RPMI8226 (cell line): ENCODE data around the gene ZNRF1.
"Not testable (repeated sequence)": the region's sequence is repeated elsewhere in the genome, so short reads cannot be mapped to it uniquely, and the experiment has no call there.

Experiments used
- DNase-seq: peaks from one replicate; pipeline ENCODE4 v3.0.0-alpha.2; 2015

Gene ZNRF1

DNA sequence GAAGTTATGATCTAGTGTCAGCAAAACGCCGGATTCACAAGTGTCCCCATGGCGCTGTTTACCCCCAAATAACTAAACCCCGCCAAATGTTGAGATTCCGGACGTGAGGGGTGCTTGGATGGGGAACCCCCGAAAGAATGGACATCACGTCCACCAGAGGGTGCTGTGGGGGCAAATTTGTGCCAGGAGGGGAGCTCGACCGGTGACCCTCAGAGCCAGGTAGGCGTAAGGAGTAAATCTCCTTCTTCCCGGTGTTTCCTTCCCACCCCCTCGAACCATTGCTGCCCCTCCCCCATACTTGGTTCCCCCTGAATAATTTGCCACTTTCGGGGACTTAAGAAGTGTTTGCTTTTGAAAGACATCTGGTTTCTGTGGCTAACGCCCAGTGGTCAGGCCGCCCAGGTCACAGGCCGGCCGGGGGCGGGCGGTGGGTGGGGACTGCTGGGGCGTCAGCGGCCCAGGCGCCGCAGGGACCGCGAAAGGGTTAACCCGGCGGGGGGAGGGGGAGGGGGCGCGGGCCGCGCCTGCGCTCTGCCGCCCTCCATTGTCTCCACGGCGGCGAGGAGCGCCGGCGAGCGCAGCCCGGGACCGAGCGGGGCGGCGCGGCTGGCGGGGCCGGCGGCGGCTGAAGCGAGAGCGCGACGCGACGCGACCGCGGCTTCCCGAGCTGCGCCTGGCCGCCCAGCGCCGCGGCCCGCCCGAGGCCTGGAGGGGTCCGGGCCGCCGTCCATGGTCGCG lies at the start of gene ZNRF1:
Gene ZNRF1, plus strand, starts transcription at position 544 of the 738 bp plus-strand sequence. CDS start 648 bp downstream, outside the sequence.
- peak; percentile 88 for DNase-seq

DNA sequence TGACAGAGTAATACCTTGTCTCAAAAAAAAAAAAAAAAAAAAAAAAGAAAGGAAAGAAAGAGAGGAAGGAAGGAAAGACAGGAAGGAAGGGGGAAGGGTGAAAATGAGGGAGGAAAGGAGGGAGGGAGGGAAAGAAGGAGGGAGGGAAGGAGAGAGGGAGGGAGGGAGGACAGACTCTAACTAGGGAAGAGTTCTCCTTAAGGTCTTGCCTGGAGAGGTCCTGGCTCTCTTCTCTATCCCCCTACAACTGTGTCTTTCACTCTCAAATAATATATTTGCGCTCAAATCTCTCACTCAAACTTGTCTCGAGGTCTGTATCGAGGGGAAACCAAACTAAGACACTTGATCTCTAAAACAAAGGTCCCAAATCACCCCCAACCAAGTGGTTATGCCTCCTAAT lies 49.5 kb upstream of the ZNRF1 start:
- DNase-seq = no peak

DNA sequence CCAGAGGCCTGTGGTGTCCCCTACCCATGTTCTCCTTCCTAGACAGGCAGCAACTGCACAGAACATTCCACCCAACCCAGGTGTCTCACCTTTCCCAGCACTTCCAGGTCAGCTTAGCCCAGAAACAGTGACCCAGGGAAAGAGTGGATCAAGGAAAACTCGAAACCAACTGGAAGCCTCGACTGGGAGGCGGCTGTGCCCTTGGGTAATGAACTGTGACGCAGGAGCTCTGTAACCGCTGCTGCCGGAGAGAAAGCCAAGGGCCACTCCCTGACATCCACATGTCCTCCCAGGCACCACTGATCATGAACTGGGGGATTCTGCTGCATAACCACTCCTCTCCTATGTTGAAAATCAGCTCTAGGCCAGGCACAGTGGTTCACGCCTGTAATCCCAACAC lies 48.3 kb upstream of the ZNRF1 start:
- no peak for DNase-seq

DNA sequence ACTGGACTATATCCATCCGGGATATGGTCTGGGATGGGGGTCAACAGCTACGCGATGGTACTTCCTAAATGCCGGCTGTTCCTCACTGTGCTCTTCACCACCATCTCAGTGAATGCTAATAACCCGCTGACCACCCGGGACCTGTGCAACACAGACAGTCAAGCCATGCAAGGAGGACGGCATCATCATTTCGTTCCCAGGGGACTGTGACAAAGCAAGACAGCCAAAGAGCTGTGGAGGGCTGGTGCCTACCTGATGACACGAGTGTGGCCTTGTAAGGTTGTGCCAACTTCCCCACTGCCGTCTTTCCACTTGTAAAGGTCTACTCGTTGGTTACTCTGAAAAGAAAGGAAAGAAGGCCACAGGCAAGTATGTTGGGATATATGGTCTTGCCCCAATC lies 47.6 kb upstream of the ZNRF1 start:
- DNase-seq = no peak

DNA sequence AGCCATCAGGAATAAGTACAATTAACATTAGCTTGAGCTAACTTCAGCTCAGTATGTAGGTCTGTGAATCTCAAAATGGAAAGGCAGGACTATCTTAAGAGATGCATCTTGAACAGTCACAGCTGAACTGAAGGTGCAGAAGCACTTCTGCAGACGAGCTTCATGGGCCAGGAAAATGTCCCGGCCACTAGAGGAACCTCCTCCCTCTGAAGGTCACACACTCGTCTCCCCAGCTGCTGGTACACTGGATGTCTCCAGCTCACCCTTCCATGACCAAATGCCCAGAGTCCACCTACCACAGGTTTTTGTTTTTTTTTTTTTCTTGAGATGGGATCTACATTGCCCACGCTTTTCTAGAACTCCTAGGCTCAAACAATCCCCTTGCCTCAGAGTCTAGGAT lies 47.1 kb upstream of the ZNRF1 start:
- no peak for DNase-seq

DNA sequence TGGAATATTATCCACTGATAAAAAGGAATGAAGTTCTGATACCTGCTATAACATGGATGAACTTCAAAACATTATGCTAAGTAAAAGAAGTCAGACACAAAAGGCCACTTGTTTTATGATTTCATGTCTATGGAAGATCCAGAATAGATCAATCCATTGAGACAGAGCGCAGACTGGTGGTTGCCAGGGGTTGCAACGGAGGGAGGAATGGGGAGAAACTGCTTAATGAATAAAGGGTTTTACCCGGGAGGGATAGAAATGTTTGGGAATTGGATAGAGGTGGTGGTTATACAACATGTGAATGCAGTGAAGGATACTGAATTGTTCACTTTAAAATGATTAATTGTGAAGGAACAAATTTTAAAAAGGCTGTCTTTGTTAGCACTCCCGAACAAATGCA lies 44.1 kb upstream of the ZNRF1 start:
- no peak for DNase-seq

DNA sequence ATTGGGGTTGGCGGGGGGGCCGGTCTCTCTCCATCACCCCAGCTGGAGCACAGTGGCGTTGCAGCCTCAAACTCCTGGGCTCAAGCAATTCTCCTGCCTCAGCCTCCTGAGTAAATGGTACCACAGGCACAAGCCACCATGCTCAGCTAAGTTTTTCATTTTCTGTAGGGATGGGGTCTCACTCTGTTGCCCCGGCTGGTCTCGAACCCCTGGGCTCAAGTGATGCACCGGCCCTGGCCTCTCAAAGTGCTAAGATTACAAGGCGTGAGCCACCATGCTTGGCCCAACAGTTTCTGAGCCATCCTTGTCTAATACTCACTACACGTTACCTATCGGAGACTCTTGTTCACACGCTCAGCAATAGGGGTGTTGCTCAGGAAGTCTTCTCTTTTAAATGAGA lies 25.5 kb upstream of the ZNRF1 start:
- DNase-seq = no peak

DNA sequence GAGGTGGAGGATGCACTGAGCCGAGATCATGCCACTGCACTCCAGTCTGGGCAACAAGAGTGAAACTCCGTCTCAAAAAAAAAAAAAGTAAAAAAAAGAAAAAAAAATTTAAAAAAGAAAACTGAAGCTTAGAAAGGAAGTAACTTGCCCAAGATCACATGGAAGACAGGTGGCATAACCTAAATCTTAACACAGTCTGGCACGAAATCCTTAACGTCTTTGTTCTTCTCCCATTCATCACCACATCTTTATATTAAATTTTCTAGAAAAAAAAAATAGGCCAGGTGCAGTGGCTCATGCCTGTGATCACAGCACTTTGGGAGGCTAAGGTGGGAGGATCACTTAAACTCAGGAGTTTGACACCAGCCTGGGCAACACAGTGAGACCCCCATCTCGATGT lies 23.2 kb upstream of the ZNRF1 start:
- DNase-seq = no peak

DNA sequence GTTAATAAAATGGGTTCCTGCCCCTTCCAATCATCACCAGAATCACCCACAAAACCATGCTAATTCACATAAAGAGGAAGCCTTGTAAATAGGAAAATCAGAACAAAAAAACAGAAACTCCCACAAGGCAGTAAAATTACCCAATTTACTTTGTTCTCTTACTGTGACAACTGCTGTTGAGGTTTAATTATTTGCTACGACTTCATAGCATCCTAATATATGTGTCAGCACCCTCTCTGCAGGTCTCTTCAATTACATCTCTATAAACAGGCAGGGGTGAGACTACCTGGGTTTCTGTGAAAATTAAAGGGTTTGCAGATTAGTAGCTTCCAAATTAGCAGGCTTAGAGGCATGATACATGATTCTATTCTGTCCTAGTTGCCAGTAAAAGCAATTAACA lies 16.6 kb upstream of the ZNRF1 start:
- DNase-seq = no peak

DNA sequence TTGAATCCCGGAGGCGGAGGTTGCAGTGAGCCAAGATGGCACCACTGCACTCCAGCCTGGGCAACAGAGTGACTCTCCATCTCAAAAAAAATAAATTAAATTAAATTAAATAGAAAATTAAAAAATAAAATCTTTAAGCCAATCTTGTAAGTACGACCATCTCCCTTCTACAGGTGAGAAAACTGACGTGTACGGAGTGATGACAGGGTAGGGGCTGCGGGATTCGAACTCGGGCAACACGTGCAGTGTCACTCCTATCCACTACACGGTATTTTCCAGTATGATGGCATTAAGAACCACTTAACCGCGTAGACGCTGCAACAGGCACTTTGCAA lies 14.7 kb upstream of the ZNRF1 start:
- no peak for DNase-seq

DNA sequence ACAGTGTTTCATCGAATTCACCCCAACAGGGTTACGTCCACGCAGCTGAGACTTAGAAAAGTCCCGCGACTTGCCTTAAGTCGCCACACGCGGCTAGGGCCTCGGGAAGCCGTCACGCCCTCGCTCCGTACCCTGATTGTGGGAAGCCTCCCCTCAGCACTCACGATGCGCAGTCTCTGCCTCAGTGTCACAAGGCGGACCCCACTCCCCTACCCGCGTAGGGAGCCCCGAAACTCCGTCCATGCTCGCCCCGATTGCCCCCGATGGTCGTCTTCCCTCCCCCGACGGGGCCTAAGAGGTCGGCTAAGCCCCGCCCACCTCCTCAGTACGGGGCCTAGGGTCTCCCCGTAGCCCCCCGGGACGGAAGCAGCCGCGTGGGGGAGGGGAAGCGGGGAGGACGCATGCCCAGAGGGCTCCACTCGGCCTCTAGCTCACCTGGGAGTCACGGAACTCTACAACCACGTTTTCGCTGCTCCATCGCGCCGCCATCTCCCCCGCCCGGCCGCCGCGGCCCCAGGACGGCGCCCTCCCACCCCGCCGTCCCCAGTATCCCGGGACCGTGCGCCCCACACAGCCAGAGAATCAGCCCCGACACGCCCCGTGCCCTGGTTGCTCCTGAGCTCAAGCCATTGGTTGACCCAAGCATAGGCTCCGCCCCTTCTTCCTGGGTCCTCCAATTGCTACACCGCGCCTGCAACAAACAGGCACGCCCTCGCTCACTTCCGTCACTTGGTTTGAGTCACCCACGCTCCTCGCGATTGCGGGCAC lies 14.1 kb upstream of the ZNRF1 start, which contains the start of gene WDR59:
Gene WDR59, minus strand, starts transcription at position 595 of the 768 bp plus-strand sequence. Its CDS starts 106 bp downstream, at position 489.
- DNase-seq = peak; percentile 100

DNA sequence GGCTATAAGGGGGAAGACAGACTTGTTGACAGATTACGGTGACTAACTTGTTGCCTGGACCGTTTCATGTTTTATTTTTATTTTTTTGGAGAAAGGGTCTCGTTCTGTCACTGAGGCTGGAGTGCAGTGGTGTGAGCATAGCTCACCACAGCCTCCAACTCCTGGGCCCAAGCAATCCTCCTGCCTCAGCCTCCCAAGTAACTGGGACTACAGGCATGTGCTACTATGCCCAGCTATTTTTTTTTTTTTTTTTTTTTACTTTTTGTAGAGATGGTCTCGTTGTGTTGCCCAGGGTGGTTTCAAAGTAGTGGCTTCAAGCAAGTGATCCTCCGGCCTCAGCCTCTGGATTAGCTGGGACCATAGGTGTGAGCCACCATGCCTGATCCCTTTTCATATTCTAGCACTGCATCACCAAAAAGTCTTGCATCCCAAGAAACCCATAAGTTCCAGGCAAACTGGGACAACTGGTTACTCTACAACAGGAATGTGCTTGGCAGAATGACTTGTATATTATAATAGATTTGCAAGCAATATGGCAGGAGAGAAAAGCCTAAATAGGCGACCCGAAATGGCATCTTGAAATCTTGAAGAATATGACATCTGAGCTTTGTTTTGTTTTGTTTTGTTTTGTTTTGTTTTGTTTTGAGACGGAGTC lies 11.7 kb upstream of the ZNRF1 start:
- DNase-seq = no peak

DNA sequence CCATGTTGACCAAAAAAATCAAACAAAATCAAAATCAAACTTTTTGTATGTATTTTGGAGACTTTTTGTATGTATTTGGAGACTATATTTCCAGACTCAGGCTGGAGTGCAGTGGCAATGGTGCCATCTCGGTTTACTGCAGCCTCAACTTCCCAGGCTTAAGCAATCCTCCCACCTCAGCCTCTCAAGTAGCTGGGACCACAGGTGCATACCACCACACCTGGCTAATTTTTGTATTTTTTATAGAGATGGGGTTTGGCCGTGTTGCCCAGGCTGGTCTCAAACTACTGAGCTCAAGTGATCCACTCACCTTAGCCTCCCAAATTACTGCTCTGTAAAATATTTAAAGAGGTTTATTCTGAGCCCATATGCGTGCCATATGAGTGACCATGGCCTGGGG lies 9.0 kb upstream of the ZNRF1 start:
- DNase-seq = not testable (repeated sequence)

DNA sequence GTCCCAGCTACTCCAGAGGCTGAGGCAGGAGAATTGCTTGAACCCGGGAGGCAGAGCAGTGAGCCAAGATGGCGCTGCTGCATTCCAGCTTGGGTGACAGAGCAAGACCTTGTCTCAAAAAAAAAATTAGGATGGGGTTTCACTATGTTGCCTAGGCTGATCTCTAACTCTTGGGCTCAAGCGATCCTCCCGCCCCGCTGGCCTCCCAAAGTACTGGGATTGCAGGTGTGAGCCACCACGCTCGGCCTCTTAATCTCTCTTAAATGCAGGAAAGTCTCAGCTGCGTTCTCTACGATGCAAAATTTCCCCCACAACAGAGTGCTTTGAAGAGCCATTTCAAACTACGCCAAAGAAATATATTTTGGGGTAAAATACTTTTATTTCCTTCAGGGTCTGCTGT lies 8.0 kb upstream of the ZNRF1 start:
- DNase-seq = no peak

DNA sequence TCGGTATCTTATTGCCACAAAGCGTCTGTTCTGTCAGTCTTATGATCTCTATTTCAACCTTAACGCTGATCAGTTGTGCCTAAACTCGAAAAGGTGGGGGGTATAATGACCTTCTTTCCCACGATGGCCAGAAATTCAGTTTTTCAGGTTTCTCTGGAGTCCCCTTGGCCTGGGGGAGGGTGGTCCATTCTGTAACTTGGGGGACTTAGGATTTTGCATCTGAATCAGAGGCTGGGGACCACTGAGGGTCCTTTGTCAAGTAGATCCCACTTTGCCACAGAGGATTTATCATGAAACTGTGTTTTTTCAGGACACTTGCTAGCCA lies 7.6 kb upstream of the ZNRF1 start:
- DNase-seq = no peak

DNA sequence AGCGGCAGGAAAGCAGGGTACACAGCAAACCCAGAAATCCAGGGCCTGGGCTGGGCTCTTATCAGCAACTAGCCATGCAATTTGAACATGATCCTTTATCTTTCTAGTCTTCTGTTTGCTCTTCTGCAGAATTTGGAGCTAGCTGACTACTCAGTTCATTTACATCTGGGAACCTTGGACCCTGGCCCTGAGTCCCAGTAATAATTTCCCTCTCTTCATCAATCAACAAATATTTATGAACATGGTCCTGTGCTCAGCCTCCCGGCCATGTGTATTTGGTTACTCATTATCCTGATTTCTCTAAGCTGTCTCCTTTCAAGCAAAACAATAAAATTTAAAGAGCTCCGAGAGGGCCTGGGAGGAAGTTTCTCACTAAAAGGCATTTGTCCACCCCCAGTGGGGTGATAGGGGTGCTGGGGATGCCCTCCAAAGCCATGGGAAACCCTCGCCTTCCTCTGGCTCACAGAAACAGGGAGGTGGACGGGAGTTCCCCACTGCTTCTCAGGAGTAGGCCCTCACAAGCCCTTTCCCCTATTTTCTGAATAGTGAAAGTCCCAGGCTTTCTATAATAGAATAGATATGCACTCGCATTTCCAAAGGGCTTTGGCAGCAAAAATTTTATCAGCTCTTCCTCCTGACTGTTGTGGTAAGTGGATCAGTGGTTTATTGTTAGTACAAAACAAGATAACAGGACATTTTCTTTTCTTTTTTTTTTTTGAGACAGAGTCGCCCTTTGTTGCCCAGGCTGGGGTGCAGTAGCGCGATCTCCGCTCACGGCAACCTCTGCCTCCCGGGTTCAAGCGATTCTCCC lies 7.0 kb upstream of the ZNRF1 start:
- DNase-seq = no peak

DNA sequence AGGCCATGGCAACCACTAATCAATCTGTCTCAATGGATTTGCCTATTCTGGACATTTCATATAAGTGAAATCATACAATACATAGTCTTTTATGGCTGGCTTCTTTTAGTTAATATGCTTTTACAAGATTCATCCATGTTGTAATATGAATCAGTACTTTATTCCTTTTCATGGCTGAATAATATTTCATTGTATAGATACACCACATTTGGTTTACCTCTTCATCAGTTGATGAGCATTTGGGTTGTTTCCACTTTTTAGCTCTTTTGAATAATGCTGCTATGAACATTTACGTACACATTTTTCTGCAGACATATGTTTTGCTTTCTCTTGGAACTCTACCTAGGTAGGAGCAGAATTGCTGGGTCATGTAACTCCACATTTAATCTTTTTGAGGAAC lies 2.8 kb upstream of the ZNRF1 start:
- DNase-seq = no peak

DNA sequence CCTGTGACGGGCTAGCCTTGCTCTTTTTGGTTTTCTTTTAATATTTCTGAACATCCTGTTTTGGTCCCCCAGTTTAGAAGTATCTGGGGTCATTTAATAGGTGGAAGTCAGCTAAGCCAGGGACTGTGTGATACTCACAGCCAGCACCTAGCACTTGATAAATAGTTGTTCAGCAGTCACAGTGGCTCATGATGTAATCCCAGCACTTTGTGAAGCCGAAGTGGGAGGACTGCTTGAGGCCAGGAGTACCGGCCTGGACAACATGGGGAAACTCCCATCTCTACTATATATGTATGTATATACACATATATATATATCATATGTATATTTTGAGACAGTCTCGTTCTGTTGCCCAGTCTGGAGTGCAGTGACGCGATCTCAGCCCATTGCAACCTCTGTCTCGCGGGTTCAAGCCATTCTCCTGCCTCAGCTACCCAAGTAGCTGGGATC lies 1.8 kb upstream of the ZNRF1 start:
- no peak for DNase-seq

DNA sequence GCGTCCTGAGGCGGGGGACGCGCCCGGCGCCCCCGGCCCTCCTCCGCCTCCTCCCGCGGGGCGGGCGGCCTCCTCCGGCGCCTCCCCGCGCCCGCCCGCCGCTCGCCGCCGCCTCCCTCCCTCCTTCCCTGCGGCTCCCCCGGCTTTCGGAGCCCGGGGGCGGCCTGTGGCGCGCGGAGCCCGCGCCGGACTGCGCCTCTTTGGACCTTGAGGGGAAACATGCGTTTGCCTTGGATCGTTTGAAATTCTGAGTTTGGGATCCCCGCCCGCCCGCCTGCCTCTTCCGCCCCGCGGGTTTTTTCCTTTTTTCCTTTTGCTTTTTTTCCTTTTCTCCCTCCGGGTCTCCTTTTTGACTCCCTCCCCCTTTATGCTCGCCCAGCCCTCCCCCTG lies 390 bp downstream of the ZNRF1 start:
- no peak for DNase-seq

DNA sequence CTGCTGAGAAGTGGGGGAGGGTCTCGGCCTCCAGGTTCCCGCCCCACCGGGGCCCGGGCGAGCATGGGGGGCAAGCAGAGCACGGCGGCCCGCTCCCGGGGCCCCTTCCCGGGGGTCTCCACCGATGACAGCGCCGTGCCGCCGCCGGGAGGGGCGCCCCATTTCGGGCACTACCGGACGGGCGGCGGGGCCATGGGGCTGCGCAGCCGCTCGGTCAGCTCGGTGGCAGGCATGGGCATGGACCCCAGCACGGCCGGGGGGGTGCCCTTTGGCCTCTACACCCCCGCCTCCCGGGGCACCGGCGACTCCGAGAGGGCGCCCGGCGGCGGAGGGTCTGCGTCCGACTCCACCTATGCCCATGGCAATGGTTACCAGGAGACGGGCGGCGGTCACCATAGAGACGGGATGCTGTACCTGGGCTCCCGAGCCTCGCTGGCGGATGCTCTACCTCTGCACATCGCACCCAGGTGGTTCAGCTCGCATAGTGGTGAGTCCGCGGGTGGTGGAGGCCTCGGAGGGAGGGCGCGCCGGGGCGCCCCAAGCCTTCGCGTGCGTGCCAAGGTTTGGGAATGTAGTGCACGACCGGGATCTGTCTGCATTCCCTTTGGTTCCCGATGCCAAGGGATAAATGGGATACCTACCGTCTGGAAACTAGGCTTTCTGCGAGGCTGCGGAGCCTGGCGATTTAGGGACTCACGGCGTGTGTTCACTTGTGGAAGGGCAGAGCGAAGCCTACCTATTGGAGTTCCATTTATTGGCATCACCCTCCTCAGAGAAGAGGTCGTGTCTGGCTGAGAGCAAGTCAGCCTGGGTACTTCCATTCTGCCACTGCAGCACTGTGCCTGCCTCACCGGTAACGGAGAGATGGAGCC lies 1.0 kb downstream of the ZNRF1 start:
- peak; percentile 58 for DNase-seq

DNA sequence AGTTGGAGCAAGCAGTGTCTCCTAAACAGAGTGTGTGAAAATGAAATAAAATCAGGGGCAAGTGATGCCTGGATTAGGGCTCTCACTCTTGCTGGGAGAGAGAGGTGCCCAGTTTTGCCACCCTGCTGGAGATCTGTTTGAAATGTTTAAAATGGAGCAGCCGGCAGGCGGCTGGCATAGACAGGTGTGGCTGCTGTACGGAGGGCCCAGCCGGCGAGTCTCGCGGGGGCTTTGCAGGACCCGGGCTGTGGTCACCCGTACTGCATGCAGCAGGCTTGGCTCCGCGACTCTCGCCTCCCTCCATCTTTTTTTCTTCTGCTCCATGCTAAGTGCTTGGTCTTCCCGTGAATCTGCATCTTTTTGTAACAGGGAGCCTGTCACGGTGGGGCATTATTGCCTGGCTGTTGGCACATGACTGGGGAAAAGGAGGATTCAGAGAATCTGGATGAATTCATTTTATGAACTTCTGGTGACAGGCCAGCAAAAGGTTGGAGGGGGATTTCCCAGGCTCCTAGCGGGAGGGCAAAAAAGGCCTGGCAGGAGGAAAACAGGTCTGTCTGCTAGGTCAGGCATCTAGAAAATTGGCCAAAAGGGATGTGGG lies 1.8 kb downstream of the ZNRF1 start:
- no peak for DNase-seq

DNA sequence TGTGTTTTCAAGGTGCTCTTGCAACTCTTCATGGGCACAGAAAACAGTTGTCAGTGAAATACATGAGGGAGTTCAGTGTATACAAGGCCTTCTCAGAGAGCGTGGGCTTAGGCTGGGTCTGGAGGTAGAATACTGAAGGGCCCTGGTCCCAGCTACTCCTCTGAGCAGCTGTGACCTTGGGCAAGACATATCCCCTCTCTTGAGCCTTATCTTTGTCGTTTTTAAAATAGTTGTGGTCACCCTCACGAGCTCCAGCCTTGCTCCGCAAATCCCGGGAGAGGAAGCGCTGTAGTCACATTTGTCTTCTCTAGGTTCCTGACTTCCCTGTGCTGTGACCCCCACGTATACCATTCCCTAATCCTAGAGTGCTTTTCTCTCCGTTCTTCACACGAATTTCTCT lies 3.6 kb downstream of the ZNRF1 start:
- no peak for DNase-seq
